Nephron (organoid): ENCODE results near the gene TMC6.
A peak's percentile ranks its signal among the peaks of the same experiment; 100 is the strongest.

Experiments
- H3K27ac Mint-ChIP-seq, 3 experiments: 2 replicates each; pipeline ENCODE4 v1.8.0; 2020; ENCODE audit warnings: mixed read lengths in 3 of 3, mild to moderate bottlenecking in 2 of 3, moderate library complexity in 1 of 3
- H3K27me3 Mint-ChIP-seq: 2 replicates; pipeline ENCODE4 v1.8.0; 2021; ENCODE audit warnings: low read depth, mild to moderate bottlenecking, moderate library complexity, mixed read lengths
- H3K36me3 Mint-ChIP-seq: 2 replicates; pipeline ENCODE4 v1.8.0; 2020; ENCODE audit warnings: low read depth, mixed read lengths
- H3K4me1 Mint-ChIP-seq: 2 replicates; pipeline ENCODE4 v1.8.0; 2020; ENCODE audit warnings: mixed read lengths
- H3K4me3 Mint-ChIP-seq, 3 experiments: 2 replicates each; pipeline ENCODE4 v1.8.0; 2020; ENCODE audit warnings: mild to moderate bottlenecking in 3 of 3, mixed read lengths in 3 of 3, moderate library complexity in 2 of 3
- H3K9me3 Mint-ChIP-seq: 2 replicates; pipeline ENCODE4 v1.8.0; 2020; ENCODE audit warnings: mixed read lengths
- TF ChIP-seq, protein P1 (sequence below), 3 experiments: fragments of 200-600 bp; sonication (generic); IDR thresholded peaks; one replicate each; pipeline ENCODE4 v1.5.0; 2021; ENCODE audit warnings: antibody characterized with exemption in 3 of 3; ENCODE audit not compliant: unreplicated experiment in 3 of 3

The TMC6 gene

DNA sequence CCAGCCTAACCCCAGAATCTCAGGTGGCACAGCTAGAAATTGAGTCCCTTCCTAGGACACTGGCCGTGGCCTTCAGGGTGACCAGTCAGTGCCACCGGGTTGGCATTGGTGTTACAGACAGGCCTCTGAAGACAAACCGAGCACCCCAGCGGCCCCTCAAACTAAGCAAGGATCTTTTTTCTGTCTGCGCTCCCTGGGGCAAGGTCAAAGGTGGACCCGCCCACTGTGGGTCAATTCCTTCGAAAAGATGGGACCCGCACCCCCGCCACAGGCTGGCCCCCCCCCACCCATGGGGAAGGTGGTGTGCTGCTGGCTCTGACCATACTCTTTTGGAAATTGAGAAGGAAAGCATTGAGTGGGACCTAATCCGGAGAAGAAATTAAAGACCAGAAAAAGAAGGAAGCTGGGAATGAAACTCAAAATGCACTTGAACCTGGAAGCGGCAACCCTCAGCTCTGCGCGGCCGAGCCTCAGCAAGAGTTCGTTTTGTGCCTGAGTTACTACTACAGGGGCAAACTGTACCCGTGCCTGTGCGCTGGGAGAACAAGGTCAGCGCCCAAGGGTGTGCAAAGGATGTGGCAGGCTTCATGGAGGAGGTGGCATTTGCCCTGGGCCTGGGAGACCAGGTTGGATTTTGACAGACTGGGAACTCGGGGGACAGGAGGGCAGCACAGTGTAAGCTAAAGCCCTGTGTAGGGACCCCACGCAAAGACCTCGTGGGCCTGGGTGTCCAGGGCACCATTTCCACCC, 20.4 kb downstream of the TMC6 start:
- Mint-ChIP-seq H3K4me1 (peaks cover 3% of the 10 kb centered on the region), H3K27me3 (no peaks in the 10 kb centered on the region), H3K36me3 (peaks cover 40% of the 10 kb centered on the region), H3K27ac (no peak overlapping the region), H3K9me3 (no peaks in the 10 kb centered on the region), H3K4me3 (no peak overlapping the region)
- TF ChIP-seq, protein P1, sequence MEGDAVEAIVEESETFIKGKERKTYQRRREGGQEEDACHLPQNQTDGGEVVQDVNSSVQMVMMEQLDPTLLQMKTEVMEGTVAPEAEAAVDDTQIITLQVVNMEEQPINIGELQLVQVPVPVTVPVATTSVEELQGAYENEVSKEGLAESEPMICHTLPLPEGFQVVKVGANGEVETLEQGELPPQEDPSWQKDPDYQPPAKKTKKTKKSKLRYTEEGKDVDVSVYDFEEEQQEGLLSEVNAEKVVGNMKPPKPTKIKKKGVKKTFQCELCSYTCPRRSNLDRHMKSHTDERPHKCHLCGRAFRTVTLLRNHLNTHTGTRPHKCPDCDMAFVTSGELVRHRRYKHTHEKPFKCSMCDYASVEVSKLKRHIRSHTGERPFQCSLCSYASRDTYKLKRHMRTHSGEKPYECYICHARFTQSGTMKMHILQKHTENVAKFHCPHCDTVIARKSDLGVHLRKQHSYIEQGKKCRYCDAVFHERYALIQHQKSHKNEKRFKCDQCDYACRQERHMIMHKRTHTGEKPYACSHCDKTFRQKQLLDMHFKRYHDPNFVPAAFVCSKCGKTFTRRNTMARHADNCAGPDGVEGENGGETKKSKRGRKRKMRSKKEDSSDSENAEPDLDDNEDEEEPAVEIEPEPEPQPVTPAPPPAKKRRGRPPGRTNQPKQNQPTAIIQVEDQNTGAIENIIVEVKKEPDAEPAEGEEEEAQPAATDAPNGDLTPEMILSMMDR (IDR thresholded peaks at IDR 0.05; ENCODE audit: unreplicated experiment in 3 of 3), result no peak

DNA sequence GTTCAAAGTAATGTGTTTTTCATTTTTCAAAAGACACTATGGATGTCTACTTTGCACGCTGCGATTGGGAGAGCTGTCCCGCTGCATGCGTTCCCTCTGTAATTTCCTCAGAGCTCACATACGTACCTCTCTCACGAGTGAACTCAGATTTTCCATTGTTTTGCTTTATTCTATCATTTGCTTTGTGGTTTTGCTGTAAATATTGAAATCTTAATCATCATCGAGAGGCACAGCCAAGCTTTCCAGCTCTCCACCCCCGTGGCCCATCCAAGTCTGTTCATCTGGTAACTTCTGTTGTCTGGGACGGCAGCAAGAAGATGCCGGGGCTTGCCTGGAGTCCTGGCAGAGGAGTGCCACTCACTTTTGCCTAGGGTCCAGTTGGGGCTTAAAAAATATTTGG, 21.1 kb downstream of the TMC6 start:
- Mint-ChIP-seq H3K9me3 (no peaks in the 10 kb centered on the region), H3K27ac (no peak overlapping the region)

DNA sequence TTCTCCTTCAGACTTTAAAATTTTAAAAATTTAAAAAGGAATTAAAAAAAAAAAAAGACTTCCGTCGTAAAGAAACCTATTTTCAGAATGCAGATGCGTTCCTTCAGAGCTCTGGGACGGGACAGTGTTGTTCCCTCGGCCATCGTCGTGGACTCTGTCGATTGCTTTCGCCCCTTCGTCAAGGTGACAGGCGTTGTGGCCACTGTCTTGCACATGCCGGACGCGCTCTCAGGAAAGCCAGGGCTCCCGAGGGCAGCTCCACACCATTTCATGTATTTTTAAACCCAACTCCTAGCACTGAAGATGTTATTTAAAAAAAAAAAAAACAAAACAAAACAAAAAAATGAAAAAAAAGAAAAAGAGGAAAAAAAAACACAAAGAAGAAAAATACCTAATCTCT, 22.3 kb downstream of the TMC6 start:
- peaks cover 3% of the 10 kb centered on the region for H3K4me1 Mint-ChIP-seq
- H3K36me3 Mint-ChIP-seq, result peaks cover 50% of the 10 kb centered on the region
- H3K9me3 Mint-ChIP-seq, result peaks cover 1% of the 10 kb centered on the region
- no peak overlapping the region for H3K27ac Mint-ChIP-seq
- H3K27me3 Mint-ChIP-seq, result no peaks in the 10 kb centered on the region
- TF ChIP-seq, protein P1 (IDR thresholded peaks at IDR 0.05; ENCODE audit: unreplicated experiment in 3 of 3), result no peak
- no peak overlapping the region for H3K4me3 Mint-ChIP-seq

More for the DNA sequence above, 21.1 kb downstream of the TMC6 start:
- no peak overlapping the region for H3K4me3 Mint-ChIP-seq
- peaks cover 40% of the 10 kb centered on the region for H3K36me3 Mint-ChIP-seq
- TF ChIP-seq, protein P1 (IDR thresholded peaks at IDR 0.05; ENCODE audit: unreplicated experiment in 3 of 3), result no peak
- peaks cover 3% of the 10 kb centered on the region for H3K4me1 Mint-ChIP-seq
- no peaks in the 10 kb centered on the region for H3K27me3 Mint-ChIP-seq

DNA sequence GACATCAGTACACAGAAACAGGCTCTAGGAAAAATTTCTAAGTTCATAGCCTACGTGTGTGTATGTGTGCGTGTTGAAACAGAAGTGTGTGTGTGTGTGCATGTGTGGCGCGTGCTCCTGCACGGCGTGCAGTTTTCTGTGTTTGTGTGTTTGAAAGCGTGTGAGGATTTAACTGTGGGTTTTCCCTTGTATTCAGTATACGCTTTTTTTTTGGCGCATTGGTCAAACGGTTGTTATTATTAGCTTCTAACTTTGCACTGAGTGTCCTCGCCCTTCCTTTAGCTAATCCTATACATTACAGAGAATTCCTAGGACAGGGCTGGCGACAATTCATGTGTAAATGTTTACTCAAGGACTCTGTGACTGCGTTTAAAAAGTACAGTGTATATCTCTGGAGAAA, 23.0 kb downstream of the TMC6 start:
- H3K9me3 Mint-ChIP-seq, result peaks cover 5% of the 10 kb centered on the region
- H3K27me3 Mint-ChIP-seq, result no peaks in the 10 kb centered on the region
- peak overlapping the region in 1 of 3 experiments; percentile 25 for H3K27ac Mint-ChIP-seq
- no peak overlapping the region for H3K4me3 Mint-ChIP-seq
- H3K4me1 Mint-ChIP-seq, result peaks cover 1% of the 10 kb centered on the region
- TF ChIP-seq, protein P1 (IDR thresholded peaks at IDR 0.05; ENCODE audit: unreplicated experiment in 3 of 3), result no peak
- peaks cover 53% of the 10 kb centered on the region for H3K36me3 Mint-ChIP-seq

DNA sequence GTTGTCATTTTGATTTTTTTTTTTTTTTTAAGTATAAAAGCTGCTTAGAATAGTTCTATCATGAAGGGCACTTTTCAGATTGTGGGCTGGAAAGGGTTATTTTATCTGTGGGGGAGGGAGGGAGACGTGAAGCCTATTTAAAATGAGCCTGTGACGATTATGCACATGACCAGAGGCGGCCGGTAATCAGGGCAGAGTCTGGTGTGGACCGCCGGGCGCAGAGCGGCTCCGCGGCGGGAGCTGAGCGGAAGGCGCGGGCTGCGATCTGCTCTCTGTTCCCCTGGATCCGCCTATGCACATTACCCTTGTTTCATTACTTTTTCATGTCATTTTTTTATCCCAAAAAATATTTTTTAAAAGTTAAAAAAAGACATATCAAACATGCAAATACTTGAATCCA, 23.5 kb downstream of the TMC6 start:
- H3K27me3 Mint-ChIP-seq, result no peaks in the 10 kb centered on the region
- no peak overlapping the region for H3K4me3 Mint-ChIP-seq
- TF ChIP-seq, protein P1 (IDR thresholded peaks at IDR 0.05; ENCODE audit: unreplicated experiment in 3 of 3), result no peak
- H3K36me3 Mint-ChIP-seq, result peaks cover 55% of the 10 kb centered on the region
- no peaks in the 10 kb centered on the region for H3K4me1 Mint-ChIP-seq
- peak overlapping the region in 1 of 3 experiments; percentile 7 for H3K27ac Mint-ChIP-seq
- peaks cover 5% of the 10 kb centered on the region for H3K9me3 Mint-ChIP-seq

DNA sequence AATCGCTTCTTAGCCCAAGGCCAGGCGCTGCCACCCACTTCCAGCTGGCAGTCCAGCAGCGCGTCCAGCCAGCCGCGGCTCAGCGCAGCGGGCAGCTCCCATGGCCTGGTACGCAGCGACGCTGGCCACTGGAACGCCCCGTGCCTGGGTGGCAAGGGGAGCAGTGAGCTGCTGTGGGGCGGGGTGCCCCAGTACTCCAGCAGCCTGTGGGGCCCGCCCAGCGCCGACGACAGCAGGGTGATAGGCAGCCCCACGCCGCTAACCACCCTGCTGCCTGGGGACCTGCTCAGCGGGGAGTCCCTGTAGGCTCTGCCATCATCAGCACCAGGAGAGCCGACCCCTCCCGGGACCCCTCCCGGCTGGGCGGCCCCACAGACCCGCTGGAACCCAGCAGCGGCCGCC, 24.0 kb downstream of the TMC6 start:
- TF ChIP-seq, protein P1 (IDR thresholded peaks at IDR 0.05; ENCODE audit: unreplicated experiment in 3 of 3), result no peak
- Mint-ChIP-seq H3K27ac (no peak overlapping the region), H3K4me3 (no peak overlapping the region), H3K9me3 (peaks cover 5% of the 10 kb centered on the region), H3K27me3 (no peaks in the 10 kb centered on the region), H3K36me3 (peaks cover 61% of the 10 kb centered on the region), H3K4me1 (no peaks in the 10 kb centered on the region)
